ENCODE measurements around the gene CACYBP. TPM values are rescaled to one million over a fixed set of nuclear protein-coding genes. Genes with fewer than 3 reads are reported as not detected.

The CACYBP gene
- total RNA-seq, 1 experiment from 2014 or later: 342 TPM

- CTCF ChIA-PET: no interaction called here
- Histone ChIP-seq H3K4me3 (ENCODE audit: low read length) (no peak overlapping the region), H3K79me2 (ENCODE audit: low read length) (no peaks in the 10 kb centered on the region), H3K4me1 (ENCODE audit: insufficient read depth, low read length) (peaks cover 46% of the 10 kb centered on the region), H4K20me1 (ENCODE audit: low read length) (no peaks in the 10 kb centered on the region), H3K9me3 (ENCODE audit: low read length) (no peaks in the 10 kb centered on the region), H3K27ac (ENCODE audit: low read length) (no peak overlapping the region), H3F3A (ENCODE audit: low read length, unreplicated experiment) (no peaks in the 10 kb centered on the region), H2AFZ (ENCODE audit: low read length) (no peak overlapping the region), H3K9me2 (replicated peaks; ENCODE audit: low read length) (no peaks in the 10 kb centered on the region), H3K4me2 (ENCODE audit: low read length) (0 out of 2 replicates have a peak overlapping the region, but pooled peaks have one; percentile 23), H3K36me3 (ENCODE audit: low read depth, low read length) (no peaks in the 10 kb centered on the region), H3K27me3 (ENCODE audit: low read length) (no peaks in the 10 kb centered on the region), H3K9ac (ENCODE audit: low read length) (no peak overlapping the region)
- POLR2A ChIA-PET (ENCODE audit: unreplicated experiment): no interaction called here
- TF ChIP-seq EZH2 (IDR thresholded peaks at IDR 0.05; ENCODE audit: low read length, unreplicated experiment): no peak
- TF ChIP-seq CTCF (conservative IDR thresholded peaks at IDR 0.05; ENCODE audit: low read depth, low read length): no peak
- TF ChIP-seq EZH2phosphoT487 (IDR thresholded peaks at IDR 0.05; ENCODE audit: borderline replicate concordance, low read length): no peak
- intact Hi-C loops (cut with micrococcal nuclease): no loop called here
- peak; percentile 65 for DNase-seq
- no TSS peak for BruUV-seq (replicated peaks)
- peak; percentile 68 for ATAC-seq
Measured at GRCh38 chr1:174968750-174969244, 30.9 kb upstream of the CACYBP start.

- no peaks in the 10 kb centered on the region for H3K9me2 ChIP-seq (replicated peaks; ENCODE audit: low read length)
- H4K20me1 ChIP-seq (ENCODE audit: low read length): no peaks in the 10 kb centered on the region
- no peak overlapping the region for H3K4me3 ChIP-seq (ENCODE audit: low read length)
- no peak for TF ChIP-seq EZH2 (IDR thresholded peaks at IDR 0.05; ENCODE audit: low read length, unreplicated experiment)
- TF ChIP-seq CTCF (conservative IDR thresholded peaks at IDR 0.05; ENCODE audit: low read depth, low read length): no peak
- TF ChIP-seq EZH2phosphoT487 (IDR thresholded peaks at IDR 0.05; ENCODE audit: borderline replicate concordance, low read length): no peak
- H3K4me1 ChIP-seq (ENCODE audit: insufficient read depth, low read length): peaks cover 43% of the 10 kb centered on the region
- ChIA-PET POLR2A (ENCODE audit: unreplicated experiment) (no interaction called here), CTCF (no interaction called here)
- intact Hi-C loops (cut with micrococcal nuclease): no loop called here
- no peak overlapping the region for H3K4me2 ChIP-seq (ENCODE audit: low read length)
- H3K9ac ChIP-seq (ENCODE audit: low read length): no peak overlapping the region
- DNase-seq (no peak), ATAC-seq (no peak)
- no peaks in the 10 kb centered on the region for H3K79me2 ChIP-seq (ENCODE audit: low read length)
- H3F3A ChIP-seq (ENCODE audit: low read length, unreplicated experiment): no peaks in the 10 kb centered on the region
- BruUV-seq (replicated peaks): no TSS peak
- no peak overlapping the region for H3K27ac ChIP-seq (ENCODE audit: low read length)
- H2AFZ ChIP-seq (ENCODE audit: low read length): no peak overlapping the region
- H3K9me3 ChIP-seq (ENCODE audit: low read length): no peaks in the 10 kb centered on the region
- H3K27me3 ChIP-seq (ENCODE audit: low read length): no peaks in the 10 kb centered on the region
- H3K36me3 ChIP-seq (ENCODE audit: low read depth, low read length): no peaks in the 10 kb centered on the region
Measured at GRCh38 chr1:174969977-174970376, 29.8 kb upstream of the CACYBP start.

- Histone ChIP-seq H2AFZ (ENCODE audit: low read length) (no peak overlapping the region), H3K9me2 (replicated peaks; ENCODE audit: low read length) (no peaks in the 10 kb centered on the region), H3K4me1 (ENCODE audit: insufficient read depth, low read length) (peaks cover 38% of the 10 kb centered on the region), H3K27me3 (ENCODE audit: low read length) (no peaks in the 10 kb centered on the region), H3K36me3 (ENCODE audit: low read depth, low read length) (no peaks in the 10 kb centered on the region), H3K79me2 (ENCODE audit: low read length) (no peaks in the 10 kb centered on the region), H3K27ac (ENCODE audit: low read length) (no peak overlapping the region), H3K4me3 (ENCODE audit: low read length) (no peak overlapping the region), H3F3A (ENCODE audit: low read length, unreplicated experiment) (no peaks in the 10 kb centered on the region), H3K9me3 (ENCODE audit: low read length) (no peaks in the 10 kb centered on the region), H4K20me1 (ENCODE audit: low read length) (no peaks in the 10 kb centered on the region), H3K9ac (ENCODE audit: low read length) (no peak overlapping the region), H3K4me2 (ENCODE audit: low read length) (peak overlapping the region; percentile 48; the same call in 1 of the 2 replicates)
- CTCF ChIA-PET: no interaction called here
- no peak for TF ChIP-seq EZH2phosphoT487 (IDR thresholded peaks at IDR 0.05; ENCODE audit: borderline replicate concordance, low read length)
- TF ChIP-seq EZH2 (IDR thresholded peaks at IDR 0.05; ENCODE audit: low read length, unreplicated experiment): no peak
- TF ChIP-seq CTCF (conservative IDR thresholded peaks at IDR 0.05; ENCODE audit: low read depth, low read length): no peak
- no TSS peak for BruUV-seq (replicated peaks)
- DNase-seq (no peak), ATAC-seq (no peak)
- intact Hi-C loops (cut with micrococcal nuclease): no loop called here
- POLR2A ChIA-PET (ENCODE audit: unreplicated experiment): no interaction called here
Measured at GRCh38 chr1:174971466-174971865, 28.3 kb upstream of the CACYBP start.

All from PC-3 (cell line).